ENCODE measurements around the gene AGPAT4. TPM values are rescaled to one million over a fixed set of nuclear protein-coding genes. Genes with fewer than 3 reads are reported as not detected.

The AGPAT4 gene
- polyA plus RNA-seq, 1 donor (not counting 4 experiments of a cell fraction or from before 2014, with no cell fraction given), result 8.4 TPM

- FAIRE-seq, result no peak
- peaks cover under 1% of the 10 kb centered on the region for H3K4me1 ChIP-seq (ENCODE audit: control insufficient read depth, extremely low read depth, insufficient read depth, low read length)
- dilution Hi-C loops (cut with MboI; ENCODE audit: extremely low pct_ligation_motif_present, low sequenced_read_pairs), result no loop called here
Measured at GRCh38 chr6:161085246-161085645, 188.6 kb downstream of the AGPAT4 start.

GRCh38 chr6:161082215-161082614, 191.6 kb downstream of the AGPAT4 start:
- Histone ChIP-seq H2AFZ (ENCODE audit: control insufficient read depth, low read length) (no peak overlapping the region), H3K9ac (ENCODE audit: control insufficient read depth, extremely low read depth, insufficient read depth, low read length) (no peak overlapping the region), H3K36me3 (ENCODE audit: control insufficient read depth in 2 of 2, extremely low read depth in 1 of 2, insufficient read depth in 2 of 2, low read length in 2 of 2) (peaks cover 14 to 28% of the 10 kb centered on the region in 2 experiments), H3K4me3 (ENCODE audit: control insufficient read depth in 2 of 3, extremely low read depth in 1 of 3, insufficient read depth in 2 of 3, low read depth in 1 of 3, low read length in 3 of 3) (no peak overlapping the region), H3K79me2 (ENCODE audit: control insufficient read depth, insufficient read depth, low read length) (no peaks in the 10 kb centered on the region), H3K4me1 (ENCODE audit: control insufficient read depth, extremely low read depth, insufficient read depth, low read length) (peaks cover 3% of the 10 kb centered on the region), H3K4me2 (ENCODE audit: control insufficient read depth, extremely low read depth, insufficient read depth, low read depth, low read length) (no peak overlapping the region), H3K9me1 (ENCODE audit: control insufficient read depth, extremely low read depth, insufficient read depth, low read length) (no peaks in the 10 kb centered on the region), H3K27ac (ENCODE audit: control insufficient read depth, insufficient read depth, low read length) (no peak overlapping the region), H4K20me1 (ENCODE audit: control insufficient read depth, extremely low read depth, insufficient read depth, low read length) (no peaks in the 10 kb centered on the region), H3K27me3 (ENCODE audit: control insufficient read depth, extremely low read depth, insufficient read depth, low read length) (no peaks in the 10 kb centered on the region), H3K9me3 (ENCODE audit: control insufficient read depth, low read depth, low read length) (no peaks in the 10 kb centered on the region)
- TF ChIP-seq CTCF (optimal IDR thresholded peaks at IDR 0.05 in 1 of 3, IDR thresholded peaks at IDR 0.05 in 1 of 3, conservative IDR thresholded peaks at IDR 0.05 in 1 of 3; ENCODE audit: extremely low read depth in 1 of 3, insufficient read depth in 2 of 3, low read length in 3 of 3) (no peak), EZH2 (IDR thresholded peaks at IDR 0.05; ENCODE audit: low read length) (no peak)
- dilution Hi-C loops (cut with MboI; ENCODE audit: extremely low pct_ligation_motif_present, low sequenced_read_pairs), result no loop called here
- FAIRE-seq, result no peak
- DNase-seq (ENCODE audit: low read depth, low spot score), result no peak

More at GRCh38 chr6:161085246-161085645, 188.6 kb downstream of the AGPAT4 start:
- Histone ChIP-seq H3K36me3 (ENCODE audit: control insufficient read depth in 2 of 2, extremely low read depth in 1 of 2, insufficient read depth in 2 of 2, low read length in 2 of 2) (peaks cover 17 to 34% of the 10 kb centered on the region in 2 experiments), H3K27me3 (ENCODE audit: control insufficient read depth, extremely low read depth, insufficient read depth, low read length) (no peaks in the 10 kb centered on the region), H3K9ac (ENCODE audit: control insufficient read depth, extremely low read depth, insufficient read depth, low read length) (no peak overlapping the region), H3K27ac (ENCODE audit: control insufficient read depth, insufficient read depth, low read length) (no peak overlapping the region), H3K9me1 (ENCODE audit: control insufficient read depth, extremely low read depth, insufficient read depth, low read length) (no peaks in the 10 kb centered on the region), H2AFZ (ENCODE audit: control insufficient read depth, low read length) (no peak overlapping the region), H3K9me3 (ENCODE audit: control insufficient read depth, low read depth, low read length) (no peaks in the 10 kb centered on the region), H3K79me2 (ENCODE audit: control insufficient read depth, insufficient read depth, low read length) (no peaks in the 10 kb centered on the region), H3K4me2 (ENCODE audit: control insufficient read depth, extremely low read depth, insufficient read depth, low read depth, low read length) (no peak overlapping the region), H3K4me3 (ENCODE audit: control insufficient read depth in 2 of 3, extremely low read depth in 1 of 3, insufficient read depth in 2 of 3, low read depth in 1 of 3, low read length in 3 of 3) (no peak overlapping the region), H4K20me1 (ENCODE audit: control insufficient read depth, extremely low read depth, insufficient read depth, low read length) (no peaks in the 10 kb centered on the region)
- no peak for DNase-seq (ENCODE audit: low read depth, low spot score)
- TF ChIP-seq EZH2 (IDR thresholded peaks at IDR 0.05; ENCODE audit: low read length) (no peak), CTCF (optimal IDR thresholded peaks at IDR 0.05 in 1 of 3, IDR thresholded peaks at IDR 0.05 in 1 of 3, conservative IDR thresholded peaks at IDR 0.05 in 1 of 3; ENCODE audit: extremely low read depth in 1 of 3, insufficient read depth in 2 of 3, low read length in 3 of 3) (no peak)
